ENCODE results near the gene STH. TPM values are rescaled to one million over a fixed set of nuclear protein-coding genes. Genes with fewer than 3 reads are reported as not detected.
A peak's percentile ranks its signal among the peaks of the same experiment; 100 is the strongest.

The STH gene
- total and polyA plus RNA-seq, 7 donors = not detected

DNA sequence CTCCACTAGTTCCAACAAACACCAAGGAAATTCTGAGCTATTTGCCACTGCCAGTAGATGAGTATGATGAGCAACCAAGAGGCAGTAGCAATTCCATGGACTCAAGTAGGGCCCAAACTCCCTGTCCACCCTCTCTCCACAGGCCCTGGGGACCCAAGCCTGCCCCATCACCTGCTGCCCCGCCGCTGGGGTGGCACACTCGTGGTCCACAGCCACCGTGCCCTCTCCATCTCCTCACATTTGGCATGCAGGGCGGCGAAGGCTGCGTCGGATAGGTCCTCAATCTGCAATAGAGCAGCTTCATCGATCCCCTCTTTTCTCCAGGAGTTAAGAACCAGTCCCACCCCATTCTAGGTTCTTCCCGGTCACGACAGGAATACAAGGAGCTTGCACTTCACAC lies 33.9 kb downstream of the STH start:
- TF ChIP-seq, protein P1, sequence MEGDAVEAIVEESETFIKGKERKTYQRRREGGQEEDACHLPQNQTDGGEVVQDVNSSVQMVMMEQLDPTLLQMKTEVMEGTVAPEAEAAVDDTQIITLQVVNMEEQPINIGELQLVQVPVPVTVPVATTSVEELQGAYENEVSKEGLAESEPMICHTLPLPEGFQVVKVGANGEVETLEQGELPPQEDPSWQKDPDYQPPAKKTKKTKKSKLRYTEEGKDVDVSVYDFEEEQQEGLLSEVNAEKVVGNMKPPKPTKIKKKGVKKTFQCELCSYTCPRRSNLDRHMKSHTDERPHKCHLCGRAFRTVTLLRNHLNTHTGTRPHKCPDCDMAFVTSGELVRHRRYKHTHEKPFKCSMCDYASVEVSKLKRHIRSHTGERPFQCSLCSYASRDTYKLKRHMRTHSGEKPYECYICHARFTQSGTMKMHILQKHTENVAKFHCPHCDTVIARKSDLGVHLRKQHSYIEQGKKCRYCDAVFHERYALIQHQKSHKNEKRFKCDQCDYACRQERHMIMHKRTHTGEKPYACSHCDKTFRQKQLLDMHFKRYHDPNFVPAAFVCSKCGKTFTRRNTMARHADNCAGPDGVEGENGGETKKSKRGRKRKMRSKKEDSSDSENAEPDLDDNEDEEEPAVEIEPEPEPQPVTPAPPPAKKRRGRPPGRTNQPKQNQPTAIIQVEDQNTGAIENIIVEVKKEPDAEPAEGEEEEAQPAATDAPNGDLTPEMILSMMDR (IDR thresholded peaks at IDR 0.05) = no peak
- TF ChIP-seq POLR2AphosphoS5 (IDR thresholded peaks at IDR 0.05) (peak in 1 of 4 donors; percentile 13), POLR2A (IDR thresholded peaks at IDR 0.05) (no peak), EP300 (IDR thresholded peaks at IDR 0.05) (no peak)
- H3K4me3 ChIP-seq = no peak overlapping the region
- 96 to 97% methylated on average over 11 of the region's 11 CpGs for WGBS, 2 donors
- no peaks in the 10 kb centered on the region for H3K9me3 ChIP-seq
- no peaks in the 10 kb centered on the region for H3K27me3 ChIP-seq
- intact Hi-C loops (cut with DNase I) = no loop called here
- peaks cover 0 to 8% (median 3%) of the 10 kb centered on the region in 4 donors for H3K4me1 ChIP-seq
- H3K27ac ChIP-seq = no peak overlapping the region
- peaks cover 41 to 89% (median 63%) of the 10 kb centered on the region in 4 donors for H3K36me3 ChIP-seq
- no peak for DNase-seq

DNA sequence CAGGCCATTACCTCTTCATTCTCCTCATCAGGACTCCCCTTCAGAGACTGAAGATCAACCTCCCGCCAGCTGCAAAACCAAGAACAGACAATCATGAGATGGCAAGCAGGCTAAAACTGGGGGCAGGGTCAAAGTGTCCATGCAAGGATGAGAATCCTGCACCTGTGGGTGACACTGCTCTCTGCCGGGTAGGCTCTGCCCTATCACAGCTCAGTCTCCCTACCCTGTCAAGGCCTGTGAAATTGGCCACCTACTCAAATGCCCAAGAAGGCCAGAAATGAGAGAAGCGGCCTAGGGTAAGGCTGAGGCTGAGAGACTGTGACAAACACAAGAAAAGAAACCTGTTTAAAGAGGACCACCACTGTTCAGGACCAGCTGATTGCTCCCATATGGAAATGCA lies 34.3 kb downstream of the STH start:
- Histone ChIP-seq H3K27ac (no peak overlapping the region), H3K9me3 (no peaks in the 10 kb centered on the region), H3K4me1 (peaks cover 0 to 8% (median 3%) of the 10 kb centered on the region in 4 donors), H3K4me3 (no peak overlapping the region), H3K36me3 (peaks cover 46 to 94% (median 68%) of the 10 kb centered on the region in 4 donors), H3K27me3 (no peaks in the 10 kb centered on the region)
- no peak for DNase-seq
- WGBS, 2 donors = 95% methylated on average over 3 of the region's 3 CpGs
- TF ChIP-seq POLR2AphosphoS5 (IDR thresholded peaks at IDR 0.05) (no peak), POLR2A (IDR thresholded peaks at IDR 0.05) (no peak), EP300 (IDR thresholded peaks at IDR 0.05) (no peak)
- TF ChIP-seq, protein P1 (IDR thresholded peaks at IDR 0.05) = no peak
- intact Hi-C loops (cut with DNase I) = no loop called here

DNA sequence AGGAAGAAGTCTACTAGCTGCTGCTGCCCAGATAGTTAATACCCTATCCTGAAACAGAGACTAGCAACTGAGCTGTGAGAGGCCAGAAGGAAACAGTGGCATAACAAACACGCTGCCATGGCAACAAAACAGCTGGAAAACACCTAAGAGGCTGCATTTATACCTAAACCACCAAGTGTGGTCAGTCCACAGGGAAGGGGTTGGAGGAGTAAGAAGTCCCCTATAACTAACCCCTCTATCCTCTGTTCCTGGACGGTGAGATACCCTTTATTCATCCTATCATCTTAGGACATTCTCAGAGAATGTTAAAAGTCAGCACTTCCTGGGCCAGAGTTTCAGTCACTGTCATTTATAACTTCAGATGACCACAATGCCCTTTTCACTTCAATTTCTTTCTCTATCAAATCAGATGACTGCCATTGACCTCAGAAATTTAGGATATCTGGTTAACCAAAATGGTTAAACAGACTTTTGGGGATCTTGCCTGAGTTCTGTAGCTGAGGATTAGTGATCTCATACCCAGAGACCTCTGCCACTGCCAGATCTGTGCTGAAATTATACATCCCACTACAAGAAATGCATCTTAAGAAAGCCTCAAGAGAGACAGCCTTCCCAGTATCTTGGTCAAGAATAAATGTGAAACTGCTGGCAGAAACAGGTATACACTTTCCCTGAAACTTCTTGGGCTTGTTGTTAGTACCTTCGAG lies 36.2 kb downstream of the STH start:
- DNase-seq = no peak
- WGBS, 2 donors = 55 to 74% methylated on average over 3 of the region's 3 CpGs
- TF ChIP-seq EP300 (IDR thresholded peaks at IDR 0.05) = no peak
- TF ChIP-seq POLR2AphosphoS5 (IDR thresholded peaks at IDR 0.05) = no peak
- TF ChIP-seq, protein P1 (IDR thresholded peaks at IDR 0.05) = no peak
- no peak for TF ChIP-seq POLR2A (IDR thresholded peaks at IDR 0.05)
- peaks cover 0 to 23% (median 14%) of the 10 kb centered on the region in 4 donors for H3K4me1 ChIP-seq
- H3K9me3 ChIP-seq = no peaks in the 10 kb centered on the region
- intact Hi-C loops (cut with DNase I) = no loop called here
- no peaks in the 10 kb centered on the region for H3K27me3 ChIP-seq
- no peak overlapping the region for H3K27ac ChIP-seq
- no peak overlapping the region for H3K4me3 ChIP-seq
- H3K36me3 ChIP-seq = peaks cover 46 to 94% (median 78%) of the 10 kb centered on the region in 4 donors

DNA sequence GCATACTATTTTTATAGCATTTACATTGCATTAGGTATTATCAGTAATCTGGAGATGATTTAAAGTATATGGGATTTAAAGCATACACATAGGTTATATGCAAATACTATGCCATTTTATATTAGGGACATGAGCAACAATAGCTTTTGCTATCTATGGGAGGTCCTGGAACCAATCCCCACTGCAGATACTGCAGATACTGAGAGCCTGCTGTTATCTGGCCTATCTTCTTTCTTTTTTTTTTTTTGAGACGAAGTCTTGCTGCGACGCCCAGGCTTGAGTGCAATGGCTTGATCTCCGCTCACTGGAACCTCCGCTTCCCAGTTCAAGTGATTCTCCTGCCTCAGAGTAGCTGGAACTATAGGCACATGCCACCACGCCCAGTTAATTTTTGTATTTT lies 37.4 kb downstream of the STH start:
- H3K4me1 ChIP-seq = peaks cover 0 to 24% (median 14%) of the 10 kb centered on the region in 4 donors
- no peak for DNase-seq
- H3K4me3 ChIP-seq = no peak overlapping the region
- intact Hi-C loops (cut with DNase I) = no loop called here
- H3K9me3 ChIP-seq = no peaks in the 10 kb centered on the region
- no peak for TF ChIP-seq EP300 (IDR thresholded peaks at IDR 0.05)
- no peak for TF ChIP-seq POLR2A (IDR thresholded peaks at IDR 0.05)
- TF ChIP-seq, protein P1 (IDR thresholded peaks at IDR 0.05) = no peak
- TF ChIP-seq POLR2AphosphoS5 (IDR thresholded peaks at IDR 0.05) = no peak
- no peak overlapping the region for H3K27ac ChIP-seq
- H3K36me3 ChIP-seq = peaks cover 39 to 89% (median 68%) of the 10 kb centered on the region in 4 donors
- H3K27me3 ChIP-seq = no peaks in the 10 kb centered on the region
- 96% methylated on average over 6 of the region's 6 CpGs for WGBS, 2 donors

Measured in sigmoid colon (tissue), 7 donors.